Measurements from ENCODE around the gene ANO5.

GRCh38 chr11:22194907-22195306, 2.0 kb downstream of the ANO5 start:
- TF ChIP-seq CTCF (IDR thresholded peaks at IDR 0.05) = no peak
- no peak for TF ChIP-seq POLR2A (IDR thresholded peaks at IDR 0.05)
